ENCODE results near the gene KITLG.
"Not testable (repeated sequence)": the region's sequence is repeated elsewhere in the genome, so short reads cannot be mapped to it uniquely, and the experiment has no call there.

Gene KITLG

GRCh38 chr12:88576866-88577265 is 3.4 kb downstream of the KITLG start:
- no peak for FAIRE-seq
- DNase-seq (ENCODE audit: low spot score) = no peak

GRCh38 chr12:88575361-88575970 is 4.8 kb downstream of the KITLG start:
- no peak for DNase-seq (ENCODE audit: low spot score)
- no peak for FAIRE-seq

DNA sequence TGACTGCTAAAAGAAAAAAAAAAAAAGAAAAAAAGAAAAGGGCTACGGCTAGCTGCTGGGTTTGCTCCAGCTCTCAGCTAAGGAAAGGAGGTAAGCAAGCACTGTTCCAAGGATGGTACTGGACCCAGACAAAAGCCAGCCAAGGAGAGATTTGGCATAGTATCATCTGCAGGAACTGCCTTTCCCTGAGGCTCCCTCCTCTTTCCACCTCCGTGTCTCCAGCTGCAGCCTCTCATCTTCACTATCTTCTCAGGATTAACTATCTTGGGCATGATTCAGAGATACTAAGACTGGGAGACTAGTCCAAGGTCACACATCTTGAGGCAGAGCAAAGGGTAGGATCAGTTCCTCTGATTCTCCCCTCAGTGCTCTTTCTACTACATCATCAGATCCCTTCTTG is 6.0 kb downstream of the KITLG start:
- FAIRE-seq = no peak
- no peak for DNase-seq (ENCODE audit: low spot score)

DNA sequence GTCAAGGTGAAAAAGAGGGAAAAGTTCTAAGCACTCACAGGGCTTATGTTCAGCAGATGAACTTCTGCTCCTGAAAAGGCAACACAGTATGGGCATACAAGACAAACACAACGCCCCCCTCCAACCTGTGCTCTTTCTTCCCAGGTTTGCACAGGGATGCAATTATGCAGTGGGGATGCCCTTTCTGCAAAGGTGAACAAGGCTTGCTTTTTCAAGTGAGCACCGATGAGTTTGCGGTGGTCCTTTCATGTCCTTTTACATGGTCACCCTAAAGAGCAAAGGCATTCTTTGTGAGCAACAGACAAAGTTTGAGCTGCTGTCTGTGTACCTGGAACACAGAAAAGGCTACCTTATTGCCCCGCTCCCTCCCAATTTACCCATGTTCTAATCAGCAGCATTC is 6.7 kb downstream of the KITLG start:
- FAIRE-seq (no peak), DNase-seq (ENCODE audit: low spot score) (no peak)

DNA sequence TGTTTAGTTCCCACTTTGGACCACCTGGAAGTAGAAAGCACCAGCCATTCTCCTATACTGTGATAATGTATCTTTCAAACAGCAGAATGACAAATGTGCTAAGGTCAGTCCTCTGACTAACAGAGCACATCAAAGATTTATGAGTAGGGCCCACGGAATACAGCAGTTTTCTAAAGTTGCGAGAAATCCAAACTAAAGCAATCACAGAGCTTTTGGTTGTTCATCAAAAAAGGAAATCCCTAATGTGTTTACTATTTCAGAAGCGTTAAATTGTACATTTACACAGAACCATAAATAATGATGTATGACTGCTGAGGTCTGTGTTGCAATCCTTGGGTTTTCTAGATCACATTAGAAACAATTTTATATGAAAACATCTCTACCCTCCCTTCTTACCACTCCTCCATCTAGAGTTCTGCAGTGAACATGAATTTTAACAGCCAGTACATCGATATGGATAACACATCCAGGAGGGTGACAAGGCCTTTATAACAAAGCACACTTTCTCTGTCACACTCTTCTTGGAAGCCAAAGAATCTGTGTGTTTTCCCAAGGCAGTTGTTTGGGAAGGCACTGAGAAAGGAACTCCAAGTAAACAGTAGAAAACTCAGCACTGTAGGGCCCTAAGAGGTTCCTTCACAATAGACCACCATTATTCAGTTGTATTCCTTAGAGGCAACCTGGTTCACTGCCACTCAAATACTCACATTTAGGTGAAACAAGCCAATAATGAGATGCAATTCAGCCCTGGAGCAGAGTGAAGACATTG is 7.3 kb downstream of the KITLG start:
- FAIRE-seq (no peak), DNase-seq (ENCODE audit: low spot score) (no peak)

DNA sequence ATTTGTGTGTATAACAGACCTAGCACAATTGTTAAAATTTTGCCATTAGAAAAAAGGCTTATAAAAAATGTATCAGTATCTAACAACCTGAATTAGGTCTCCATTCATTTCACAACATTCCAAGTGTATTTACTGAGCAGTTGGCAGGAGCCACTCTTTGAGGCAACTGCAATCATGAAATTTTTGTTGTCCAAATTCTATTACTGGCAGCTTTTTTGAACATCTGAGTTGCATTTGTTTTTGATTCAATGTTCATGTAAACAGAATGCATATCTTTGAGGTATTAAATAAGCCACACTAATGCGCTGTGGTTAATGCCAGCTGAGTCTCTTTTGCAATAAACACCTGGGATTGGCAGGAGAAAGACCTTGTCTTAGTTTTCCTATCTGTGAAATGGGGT is 8.7 kb downstream of the KITLG start:
- DNase-seq (ENCODE audit: low spot score) (no peak), FAIRE-seq (no peak)

DNA sequence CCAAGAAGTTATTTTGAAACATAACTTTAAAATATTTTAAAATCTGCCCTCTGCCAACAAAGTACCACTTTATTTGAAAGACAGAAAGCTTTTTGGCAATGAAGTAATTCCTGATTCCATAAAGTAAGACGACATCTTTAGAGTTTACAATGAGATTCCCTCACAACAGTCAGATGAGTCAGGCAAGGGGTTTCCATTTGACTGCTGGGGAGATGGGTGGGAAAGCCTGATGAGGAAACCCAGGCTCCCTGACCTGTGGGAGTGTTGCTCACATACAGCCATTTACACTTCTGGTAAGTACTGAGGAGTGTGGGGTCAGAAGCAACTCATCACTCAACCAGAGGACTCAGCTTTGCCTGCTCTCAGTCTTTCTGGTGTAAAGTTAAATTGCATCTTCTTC is 10.2 kb downstream of the KITLG start:
- DNase-seq (ENCODE audit: low spot score) (no peak), FAIRE-seq (no peak)

GRCh38 chr12:88566430-88566829 is 13.8 kb downstream of the KITLG start:
- FAIRE-seq = no peak

GRCh38 chr12:88562846-88563582 is 17.3 kb downstream of the KITLG start:
- FAIRE-seq = no peak
- DNase-seq (ENCODE audit: low spot score) = no peak

More at GRCh38 chr12:88566430-88566829, 13.8 kb downstream of the KITLG start:
- DNase-seq (ENCODE audit: low spot score) = no peak

GRCh38 chr12:88562151-88562550 is 18.1 kb downstream of the KITLG start:
- FAIRE-seq (no peak), DNase-seq (ENCODE audit: low spot score) (no peak)

DNA sequence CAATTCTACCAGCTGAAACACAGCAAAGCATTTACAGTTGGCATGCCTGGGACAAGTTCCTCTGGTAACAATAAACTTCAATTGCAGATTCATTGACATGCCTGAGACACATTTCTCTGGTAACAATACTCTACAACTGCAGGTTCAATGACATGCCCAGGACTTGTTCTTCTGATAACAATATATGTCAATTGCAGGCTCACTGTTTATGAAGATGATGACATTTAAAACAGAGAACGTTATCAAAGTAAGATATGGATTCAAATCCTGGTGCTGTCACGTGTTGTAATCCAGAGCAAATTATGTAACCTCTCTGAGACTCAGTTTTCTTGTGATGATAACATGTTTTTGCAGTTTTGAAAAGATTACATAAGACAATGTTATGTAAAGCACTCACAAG is 20.5 kb downstream of the KITLG start:
- DNase-seq (ENCODE audit: low spot score) = no peak
- FAIRE-seq = no peak

GRCh38 chr12:88559199-88559598 is 21.1 kb downstream of the KITLG start:
- FAIRE-seq (no peak), DNase-seq (ENCODE audit: low spot score) (no peak)

DNA sequence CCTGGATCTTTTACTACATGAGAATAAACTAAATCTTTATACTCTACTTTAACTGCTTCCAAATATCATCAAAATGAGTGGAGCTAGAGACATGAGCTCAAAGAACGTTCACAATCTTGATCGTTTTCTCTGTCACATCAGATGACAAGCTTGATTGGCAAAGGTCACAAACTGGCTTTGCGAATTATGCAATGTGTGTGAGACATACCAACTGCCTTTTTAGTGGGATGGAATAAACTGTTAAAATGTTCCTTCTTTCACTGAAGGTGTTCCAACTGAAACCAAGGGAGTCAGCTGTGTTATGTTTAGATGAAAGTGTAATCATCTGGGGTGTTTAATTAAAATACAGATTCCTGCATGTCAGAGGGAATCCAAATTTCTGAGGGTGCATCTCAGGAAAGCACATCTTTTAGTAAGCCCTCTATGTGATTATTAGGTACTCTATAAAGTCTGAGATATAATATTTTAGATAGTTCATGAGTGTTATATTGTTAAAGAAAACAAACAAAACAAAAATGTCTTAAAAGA is 21.9 kb downstream of the KITLG start:
- FAIRE-seq = no peak
- DNase-seq (ENCODE audit: low spot score) = no peak

- FAIRE-seq = no peak
Measured at GRCh38 chr12:88556213-88556774, 24.0 kb downstream of the KITLG start.

GRCh38 chr12:88553941-88554658 is 26.2 kb downstream of the KITLG start:
- peak; percentile 25 for DNase-seq (ENCODE audit: low spot score)

More at GRCh38 chr12:88556213-88556774, 24.0 kb downstream of the KITLG start:
- no peak for DNase-seq (ENCODE audit: low spot score)

DNA sequence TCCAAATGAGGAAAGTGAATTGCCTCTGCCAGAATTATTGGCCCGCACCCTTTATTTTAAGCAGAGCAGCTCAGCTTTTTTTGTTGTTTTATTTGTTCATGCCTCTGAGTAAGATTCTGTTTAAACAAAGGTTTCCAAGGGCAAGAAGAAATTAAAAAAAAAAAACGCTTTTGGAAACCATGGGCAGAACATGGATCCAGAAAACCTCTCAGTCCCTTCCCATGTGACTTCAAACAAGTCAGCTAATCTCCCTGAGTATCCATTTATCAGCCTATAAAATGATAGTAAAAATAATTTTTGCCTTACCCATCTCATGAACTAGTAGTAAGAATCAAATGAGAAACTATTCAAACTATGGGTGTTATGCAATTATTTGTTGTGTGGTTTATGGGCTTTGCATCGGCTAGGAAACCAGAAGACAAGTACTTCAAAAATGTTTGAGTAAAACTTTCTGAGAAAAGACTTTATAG is 27.6 kb downstream of the KITLG start:
- FAIRE-seq (no peak), DNase-seq (ENCODE audit: low spot score) (no peak)

More at GRCh38 chr12:88553941-88554658, 26.2 kb downstream of the KITLG start:
- FAIRE-seq = no peak

DNA sequence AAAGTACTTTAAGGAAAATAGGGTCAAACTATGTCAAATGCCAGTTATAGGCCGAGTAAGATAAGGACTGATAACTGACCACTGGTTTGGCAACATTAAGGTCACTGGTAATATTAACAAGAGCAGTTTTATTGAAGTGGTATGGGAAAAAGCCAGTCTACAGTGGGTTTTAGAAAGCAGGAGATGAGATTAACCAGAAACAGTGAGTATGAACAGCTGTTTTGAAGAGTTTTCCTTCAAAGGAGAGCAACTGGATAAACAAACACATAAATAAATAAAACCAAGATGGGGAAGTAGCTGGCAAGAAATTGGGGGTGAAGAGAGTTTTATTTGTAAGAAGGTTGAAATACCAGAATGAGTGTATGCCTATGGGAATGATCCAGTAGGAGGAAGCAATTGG is 30.3 kb downstream of the KITLG start:
- no peak for FAIRE-seq
- no peak for DNase-seq (ENCODE audit: low spot score)

GRCh38 chr12:88547949-88548348 is 32.3 kb downstream of the KITLG start:
- not testable (repeated sequence) for DNase-seq (ENCODE audit: low spot score); FAIRE-seq

GRCh38 chr12:88546853-88547252 is 33.4 kb downstream of the KITLG start:
- FAIRE-seq (no peak), DNase-seq (ENCODE audit: low spot score) (no peak)

DNA sequence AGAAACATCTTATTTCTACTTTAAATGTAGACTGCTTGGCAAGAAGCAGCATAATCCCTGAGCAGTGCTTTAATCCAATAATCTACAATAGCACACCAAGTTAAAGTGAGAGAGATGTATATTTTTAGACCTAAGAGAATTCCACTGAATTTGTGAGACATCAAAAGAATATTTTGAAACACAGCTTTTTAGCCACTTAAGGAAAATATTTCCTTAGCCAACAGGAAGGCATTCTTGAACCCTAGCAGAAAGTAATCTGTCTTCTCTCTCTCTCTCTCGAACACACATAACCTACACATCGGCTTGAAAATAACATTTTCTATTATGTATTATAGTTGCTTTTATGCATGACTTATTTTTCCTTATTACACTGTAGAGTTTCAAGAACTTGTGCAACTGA is 34.0 kb downstream of the KITLG start:
- DNase-seq (ENCODE audit: low spot score) (no peak), FAIRE-seq (no peak)

Measured in urothelium cell line (cell line).